ENCODE measurements around the gene ASNS. TPM values are rescaled to one million over a fixed set of nuclear protein-coding genes. Genes with fewer than 3 reads are reported as not detected.
A peak's percentile ranks its signal among the peaks of the same experiment; 100 is the strongest.
"Not testable (repeated sequence)": the region's sequence is repeated elsewhere in the genome, so short reads cannot be mapped to it uniquely, and the experiment has no call there.

The ASNS gene
- total RNA-seq, result 10 to 100 TPM in 5 of 10 donors, 1 to 10 TPM in 5; 4.0 to 26.4 (median 10.5) TPM
- 10 to 100 TPM; 22.9 to 25.7 TPM for polyA plus RNA-seq
- long read RNA-seq, donor 1, transcript ASNS-202 (13 exons, 1,994 nt), result major isoform, 6 of 7 reads
- long read RNA-seq, donor 1, partial matches to known transcripts, result 1 of 7 reads
- long read RNA-seq, donor 1, other reads (novel, unspliced or antisense), result 0 of 7 reads
- long read RNA-seq, donor 2, partial matches to known transcripts, result 3 of 8 reads
- long read RNA-seq, donor 2, other reads (novel, unspliced or antisense), result 0 of 8 reads
- long read RNA-seq, donor 3, transcript ASNS-202 (13 exons, 1,994 nt), result major isoform, 37 of 44 reads
- long read RNA-seq, donor 3, partial matches to known transcripts, result 1 of 44 reads
- long read RNA-seq, donor 3, other reads (novel, unspliced or antisense), result 0 of 44 reads

- no peaks in the 10 kb centered on the region for H3K27me3 ChIP-seq
- intact Hi-C loops (cut with DNase I), result no loop called here
- peak in 3 of 9 donors; percentile 17 to 41 (median 20) for TF ChIP-seq CTCF (IDR thresholded peaks at IDR 0.05)
- peak; percentile 99 to 100 (median 100) for ATAC-seq
- H3K4me1 ChIP-seq, result peaks cover 0 to 19% (median 8%) of the 10 kb centered on the region in 9 donors
- peak; percentile 84 to 87 for DNase-seq
- peaks cover 0 to 17% (median 0%) of the 10 kb centered on the region in 9 donors for H3K36me3 ChIP-seq
- no peaks in the 10 kb centered on the region for H3K9me3 ChIP-seq
- H3K27ac ChIP-seq, result peak within 1 kb of the TSS in 7 of 10 donors; percentile 8 to 74 (median 59)
- WGBS, 2 donors, result 0 to 1% methylated on average over 47 to 58 of the region's 58 CpGs
- H3K4me3 ChIP-seq, result peak within 1 kb of the TSS; percentile 55 to 85 (median 76)
Observed at GRCh38 chr7:97872025-97872669, at the start of gene ASNS. ASNS (minus strand) TSS chr7:97872408; CDS start chr7:97869156, 3,252 bp downstream.

GRCh38 chr7:97921254-97921653, 49.0 kb upstream of the ASNS start:
- H3K27ac ChIP-seq; H3K4me3 ChIP-seq; DNase-seq; H3K4me1 ChIP-seq; H3K36me3 ChIP-seq; H3K9me3 ChIP-seq; ATAC-seq; intact Hi-C loops (cut with DNase I); H3K27me3 ChIP-seq: not testable (repeated sequence)
- 88 to 93% methylated on average over 3 to 4 of the region's 4 CpGs for WGBS, 2 donors

- intact Hi-C loops (cut with DNase I); H3K36me3 ChIP-seq; H3K9me3 ChIP-seq; H3K27me3 ChIP-seq; H3K27ac ChIP-seq; H3K4me1 ChIP-seq; ATAC-seq; H3K4me3 ChIP-seq; DNase-seq: not testable (repeated sequence)
- WGBS, 2 donors, result 91% methylated on average over 7 of the region's 8 CpGs
Observed at GRCh38 chr7:97915267-97915666, 43.1 kb upstream of the ASNS start.

- WGBS, 2 donors, result 55 to 83% methylated on average over 5 of the region's 5 CpGs
- H3K9me3 ChIP-seq; ATAC-seq; DNase-seq; H3K27ac ChIP-seq; intact Hi-C loops (cut with DNase I); H3K27me3 ChIP-seq; H3K36me3 ChIP-seq; H3K4me3 ChIP-seq; H3K4me1 ChIP-seq: not testable (repeated sequence)
Observed at GRCh38 chr7:97912294-97912693, 40.1 kb upstream of the ASNS start.

GRCh38 chr7:97896893-97897292, 24.7 kb upstream of the ASNS start:
- H3K4me3 ChIP-seq; H3K36me3 ChIP-seq; DNase-seq; H3K27ac ChIP-seq; intact Hi-C loops (cut with DNase I); H3K27me3 ChIP-seq; H3K4me1 ChIP-seq; ATAC-seq: not testable (repeated sequence)
- peaks cover 0 to 16% (median 0%) of the 10 kb centered on the region in 11 donors for H3K9me3 ChIP-seq
- 94 to 95% methylated on average over 2 of the region's 2 CpGs for WGBS, 2 donors

GRCh38 chr7:97891721-97892120, 19.5 kb upstream of the ASNS start:
- DNase-seq; H3K27ac ChIP-seq; H3K36me3 ChIP-seq; H3K4me1 ChIP-seq; ATAC-seq; H3K27me3 ChIP-seq; intact Hi-C loops (cut with DNase I); H3K4me3 ChIP-seq: not testable (repeated sequence)
- WGBS, 2 donors, result 42 to 46% methylated on average over 4 of the region's 4 CpGs
- H3K9me3 ChIP-seq, result peaks cover 0 to 34% (median 4%) of the 10 kb centered on the region in 11 donors

- H3K27me3 ChIP-seq; H3K9me3 ChIP-seq; H3K4me3 ChIP-seq; intact Hi-C loops (cut with DNase I); ATAC-seq; H3K27ac ChIP-seq; H3K36me3 ChIP-seq; H3K4me1 ChIP-seq; DNase-seq: not testable (repeated sequence)
- 83 to 86% methylated on average over 3 of the region's 3 CpGs for WGBS, 2 donors
Observed at GRCh38 chr7:97879527-97879926, 7.3 kb upstream of the ASNS start.

GRCh38 chr7:97874894-97875293, 2.7 kb upstream of the ASNS start:
- DNase-seq; H3K4me3 ChIP-seq; H3K27me3 ChIP-seq; H3K9me3 ChIP-seq; ATAC-seq; intact Hi-C loops (cut with DNase I); H3K36me3 ChIP-seq; H3K27ac ChIP-seq: not testable (repeated sequence)
- peaks cover 0 to 19% (median 8%) of the 10 kb centered on the region in 9 donors for H3K4me1 ChIP-seq
- WGBS, 2 donors, result 89 to 90% methylated on average over 4 of the region's 4 CpGs
